ENCODE measurements around the gene CHRNE.
"Not testable (repeated sequence)": the region's sequence is repeated elsewhere in the genome, so short reads cannot be mapped to it uniquely, and the experiment has no call there.

Gene CHRNE

DNA sequence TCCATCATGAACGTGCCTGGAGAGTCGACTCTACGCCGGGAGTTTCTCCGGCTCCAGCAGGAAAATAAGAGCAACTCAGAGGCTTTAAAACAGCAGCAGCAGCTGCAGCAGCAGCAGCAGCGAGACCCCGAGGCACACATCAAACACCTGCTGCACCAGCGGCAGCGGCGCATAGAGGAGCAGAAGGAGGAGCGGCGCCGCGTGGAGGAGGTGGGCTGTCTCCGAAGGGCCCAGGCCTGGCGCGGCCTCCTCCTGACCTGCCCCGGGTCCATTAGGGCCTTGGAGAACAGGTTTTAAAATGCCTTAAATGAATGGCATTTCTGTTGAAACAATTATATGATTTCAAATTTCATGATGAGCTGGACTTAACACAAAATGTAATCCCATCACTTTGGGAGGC lies 15.3 kb downstream of the CHRNE start:
- no peak for DNase-seq (ENCODE audit: low read depth)

- DNase-seq (ENCODE audit: low read depth) = no peak
These were observed 16.1 kb downstream of the CHRNE start for GRCh38 chr17:4886830-4887229.

GRCh38 chr17:4884489-4884888 lies 18.4 kb downstream of the CHRNE start:
- no peak for DNase-seq (ENCODE audit: low read depth)

DNA sequence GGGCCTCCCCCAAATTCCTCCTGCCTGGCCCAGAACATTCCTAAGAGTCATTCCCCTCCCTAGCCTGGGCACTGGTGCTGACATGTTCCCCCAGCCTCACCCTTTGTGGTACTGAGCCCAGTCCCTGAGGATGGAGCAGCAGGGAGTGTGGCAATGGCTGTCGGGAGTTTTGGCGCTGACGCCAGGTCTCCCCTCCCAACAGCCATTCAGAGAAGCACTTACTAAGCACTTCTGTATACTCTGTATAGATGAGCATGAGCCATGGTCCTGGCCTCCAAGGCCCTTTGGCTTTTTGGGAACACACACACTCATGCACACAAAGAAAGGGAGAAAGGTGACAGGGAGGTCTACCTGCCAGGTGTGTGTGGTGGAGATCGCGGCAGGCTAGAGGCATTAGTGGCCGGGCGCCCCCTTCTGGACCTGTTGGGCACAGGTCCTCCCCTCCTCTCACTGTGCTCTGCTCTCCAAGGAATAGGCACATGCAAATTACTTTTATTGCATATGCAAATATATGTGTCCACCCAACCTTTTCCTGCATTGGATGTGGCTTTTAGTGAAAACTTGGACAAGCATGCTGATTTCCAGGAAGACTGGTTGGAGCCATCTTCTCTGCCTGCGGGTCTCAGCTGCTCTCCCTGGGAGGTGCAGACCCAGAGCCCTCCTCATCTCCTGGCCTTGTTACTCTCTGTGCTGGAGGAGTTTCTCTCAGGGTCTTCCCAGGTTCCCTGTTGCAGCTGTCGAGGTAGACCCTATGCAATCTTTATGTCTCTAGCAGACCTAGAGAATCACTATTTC lies 20.9 kb downstream of the CHRNE start:
- DNase-seq (ENCODE audit: low read depth) = peak; percentile 74

DNA sequence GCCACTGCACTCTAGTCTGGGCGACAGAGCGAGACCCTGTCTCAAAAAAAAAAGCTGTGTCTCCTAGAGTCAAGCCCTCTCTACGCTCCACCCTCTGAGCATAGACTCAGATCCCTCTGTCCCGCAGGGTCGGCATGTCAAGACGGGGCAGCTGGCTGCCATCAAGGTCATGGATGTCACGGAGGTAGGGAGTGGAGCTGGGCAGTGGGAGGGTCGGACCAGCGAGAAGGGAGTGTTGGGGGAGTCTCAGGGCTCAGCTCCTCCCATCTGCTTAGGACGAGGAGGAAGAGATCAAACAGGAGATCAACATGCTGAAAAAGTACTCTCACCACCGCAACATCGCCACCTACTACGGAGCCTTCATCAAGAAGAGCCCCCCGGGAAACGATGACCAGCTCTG lies 22.0 kb downstream of the CHRNE start:
- no peak for DNase-seq (ENCODE audit: low read depth)

DNA sequence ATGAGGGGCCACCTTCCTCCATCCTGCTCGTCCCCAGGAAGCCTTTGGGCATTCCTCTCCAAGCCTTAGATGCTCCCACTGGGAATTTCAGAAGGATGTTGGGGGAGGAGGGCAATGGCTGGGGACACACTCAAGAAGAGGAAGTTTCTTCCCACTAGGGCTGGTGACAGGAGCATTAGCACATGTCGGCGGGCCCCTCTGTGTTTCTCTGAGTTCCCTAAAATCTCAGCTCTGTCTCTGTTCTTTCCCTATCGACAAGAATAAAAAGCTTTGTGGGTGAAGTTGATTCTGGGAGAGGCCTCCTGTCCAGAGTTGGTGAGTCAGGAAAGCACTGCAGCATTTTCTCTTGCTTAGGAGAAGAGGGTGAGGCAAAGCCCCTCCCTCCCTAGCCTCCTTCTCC lies 23.3 kb downstream of the CHRNE start:
- DNase-seq (ENCODE audit: low read depth) = no peak

- no peak for DNase-seq (ENCODE audit: low read depth)
These were observed 25.8 kb downstream of the CHRNE start for GRCh38 chr17:4877089-4877488.

GRCh38 chr17:4872786-4873185 lies 30.1 kb downstream of the CHRNE start:
- DNase-seq (ENCODE audit: low read depth) = no peak

- DNase-seq (ENCODE audit: low read depth) = no peak
These were observed 32.0 kb downstream of the CHRNE start for GRCh38 chr17:4870855-4871254.

DNA sequence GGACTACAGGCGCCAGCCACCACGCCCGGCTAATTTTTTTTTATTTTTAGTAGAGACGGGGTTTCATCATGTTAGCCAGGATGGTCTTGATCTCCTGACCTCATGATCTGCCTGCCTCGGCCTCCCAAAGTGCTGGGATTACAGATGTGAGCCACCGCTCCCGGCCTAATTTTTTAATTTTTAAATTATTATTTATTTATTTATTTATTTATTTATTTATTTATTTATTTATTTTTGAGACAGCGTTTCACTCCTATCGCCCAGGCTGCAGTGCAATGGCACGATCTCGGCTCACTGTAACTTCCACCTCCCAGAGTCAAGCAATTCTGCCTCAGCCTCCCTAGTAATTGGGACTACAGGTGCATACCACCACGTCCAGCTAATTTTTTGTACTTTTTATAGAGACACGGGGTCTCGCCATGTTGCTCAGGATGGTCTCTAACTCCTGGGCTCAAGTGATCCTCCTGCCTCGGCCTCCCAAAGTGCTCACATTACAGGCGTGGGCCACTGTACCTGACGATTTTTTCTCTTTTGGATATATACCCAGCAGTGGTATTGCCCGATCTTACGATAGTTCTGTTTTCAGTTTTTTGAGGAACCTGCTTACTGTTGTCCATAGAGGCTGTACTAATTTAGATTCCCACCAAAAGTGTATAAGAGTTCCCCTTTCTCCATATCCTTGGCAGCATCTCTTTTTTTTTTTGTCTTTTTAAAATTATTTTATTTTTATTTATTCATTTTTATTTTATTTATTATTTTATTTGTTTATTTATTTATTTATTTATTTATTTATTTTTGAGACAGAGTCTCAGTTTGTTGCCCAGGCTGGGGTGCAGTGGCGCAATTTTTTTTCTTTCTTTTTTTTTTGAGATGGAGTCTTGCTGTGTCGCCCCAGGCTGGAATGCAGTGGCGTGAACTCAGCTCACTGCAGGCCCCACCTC lies 33.6 kb downstream of the CHRNE start:
- DNase-seq (ENCODE audit: low read depth) = not testable (repeated sequence)

DNA sequence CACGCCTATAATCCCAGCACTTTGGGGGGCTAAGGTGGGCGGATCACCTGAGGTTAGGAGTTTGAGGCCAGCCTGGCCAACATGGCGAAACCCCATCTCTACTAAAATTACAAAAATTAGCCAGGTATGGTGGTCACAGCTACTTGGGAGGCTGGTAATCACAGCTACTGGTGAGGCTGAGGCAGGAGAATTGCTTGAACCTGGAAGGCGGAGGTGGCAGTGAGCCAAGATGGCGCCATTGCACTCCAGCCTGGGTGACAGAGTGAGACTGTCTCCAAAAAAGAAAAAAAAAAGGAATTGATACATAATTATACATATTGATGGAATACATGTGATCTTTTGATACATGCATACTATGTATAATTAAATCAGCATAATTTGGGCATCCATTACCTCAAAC lies 35.4 kb downstream of the CHRNE start:
- DNase-seq (ENCODE audit: low read depth) = not testable (repeated sequence)

DNA sequence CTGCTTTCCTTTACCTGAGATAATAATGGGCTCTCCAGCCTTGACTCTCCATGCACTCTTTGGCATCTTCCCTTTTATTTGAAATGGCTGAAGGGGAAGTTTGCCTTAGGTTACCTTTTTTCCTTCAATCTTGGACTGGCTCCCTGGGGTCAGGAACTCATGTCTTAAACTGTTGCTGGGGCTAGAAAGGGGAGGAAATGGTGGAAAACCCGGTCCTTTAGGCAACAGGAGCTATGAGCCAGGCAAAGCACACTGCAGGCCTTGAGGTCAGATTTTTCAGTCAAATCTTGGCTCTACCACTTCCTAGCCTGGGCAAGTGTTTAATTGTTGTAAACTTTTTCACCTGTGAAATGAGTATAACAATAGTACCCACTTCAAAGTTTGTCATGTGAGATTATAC lies 39.6 kb downstream of the CHRNE start:
- no peak for DNase-seq (ENCODE audit: low read depth)

GRCh38 chr17:4862720-4863119 lies 40.2 kb downstream of the CHRNE start:
- DNase-seq (ENCODE audit: low read depth) = no peak

GRCh38 chr17:4861052-4861451 lies 41.8 kb downstream of the CHRNE start:
- no peak for DNase-seq (ENCODE audit: low read depth)

DNA sequence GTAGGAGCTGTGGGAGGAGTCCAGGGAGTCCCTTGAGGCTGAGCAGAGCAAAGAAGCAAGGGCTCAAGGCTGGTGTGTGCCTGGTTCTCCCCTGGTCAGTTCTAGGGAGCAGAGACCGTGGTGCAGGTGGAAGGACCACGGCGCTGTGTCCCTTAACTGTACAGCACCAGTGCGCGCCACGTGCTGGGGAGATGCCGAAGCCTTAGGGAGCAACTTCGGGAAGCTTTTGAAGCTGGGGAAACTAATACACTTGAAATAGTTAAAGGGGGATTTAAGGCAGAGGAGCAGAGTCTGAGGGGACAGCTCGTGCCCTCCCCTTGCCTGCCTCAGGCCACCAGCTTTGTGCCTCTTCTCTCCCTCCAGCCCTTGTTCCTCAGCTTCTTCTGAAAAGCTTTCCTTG lies 42.2 kb downstream of the CHRNE start:
- DNase-seq (ENCODE audit: low read depth) = no peak

GRCh38 chr17:4859816-4860625 lies 42.9 kb downstream of the CHRNE start:
- DNase-seq (ENCODE audit: low read depth) = no peak

DNA sequence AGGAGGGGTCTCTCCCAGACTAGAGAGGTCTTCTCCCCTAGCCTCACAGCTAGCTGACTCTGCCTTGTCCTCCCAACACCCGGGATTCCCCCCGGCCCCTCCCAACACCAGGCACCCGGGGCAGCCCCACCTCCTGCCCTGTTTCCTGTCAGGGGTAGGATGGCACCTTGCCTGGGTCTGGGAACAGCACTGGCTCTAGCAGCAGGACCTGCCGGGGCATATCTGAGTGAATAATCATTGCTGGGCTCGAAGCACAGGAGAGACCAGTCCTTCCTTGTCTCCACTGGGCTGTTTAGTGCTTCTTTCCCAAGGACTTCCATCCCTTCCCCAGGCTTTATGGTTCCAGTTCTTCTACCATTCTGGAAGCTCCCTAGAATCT lies 44.0 kb downstream of the CHRNE start:
- DNase-seq (ENCODE audit: low read depth) = no peak

- DNase-seq (ENCODE audit: low read depth) = no peak
These were observed 44.6 kb downstream of the CHRNE start for GRCh38 chr17:4858068-4858881.

DNA sequence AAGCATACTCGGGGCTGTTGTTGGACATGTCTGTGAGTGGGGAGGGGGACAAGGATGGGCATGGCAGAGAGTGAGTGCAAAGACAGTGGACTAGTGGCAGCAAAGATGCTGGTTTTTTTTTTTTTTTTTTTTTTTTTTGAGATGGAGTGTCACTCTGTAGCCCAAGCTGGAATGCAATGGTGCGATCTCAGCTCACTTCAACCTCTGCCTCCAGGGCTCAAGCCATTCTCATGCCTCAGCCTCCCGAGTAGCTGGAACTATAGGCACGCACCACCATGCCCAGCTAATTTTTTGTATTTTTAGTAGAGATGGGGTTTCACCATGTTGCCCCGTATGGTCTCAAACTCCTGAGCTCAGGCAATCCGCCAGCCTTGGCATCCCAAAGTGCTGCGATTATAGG lies 45.6 kb downstream of the CHRNE start:
- not testable (repeated sequence) for DNase-seq (ENCODE audit: low read depth)

GRCh38 chr17:4856937-4857314 lies 46.0 kb downstream of the CHRNE start:
- DNase-seq (ENCODE audit: low read depth) = no peak

GRCh38 chr17:4856271-4856936 lies 46.5 kb downstream of the CHRNE start:
- no peak for DNase-seq (ENCODE audit: low read depth)
